ENCODE data around the gene CTIF. TPM values are rescaled to one million over a fixed set of nuclear protein-coding genes. Genes with fewer than 3 reads are reported as not detected.

The CTIF gene
- total RNA-seq, 1 donor from 2014 or later, result 60.0 TPM

- H3K9me3 ChIP-seq (replicated peaks), result no peaks in the 10 kb centered on the region
- no peak for DNase-seq
- H3K4me1 ChIP-seq, result peaks cover 36% of the 10 kb centered on the region
- H3K27ac ChIP-seq (replicated peaks), result no peak overlapping the region
- intact Hi-C loops (cut with micrococcal nuclease), result no loop called here
- no peaks in the 10 kb centered on the region for H3K27me3 ChIP-seq (ENCODE audit: low read depth)
- H3K36me3 ChIP-seq, result peaks cover 6% of the 10 kb centered on the region
- no peak overlapping the region for H3K4me3 ChIP-seq
- no peak for TF ChIP-seq CTCF (IDR thresholded peaks at IDR 0.05; ENCODE audit: borderline replicate concordance)
Observed at GRCh38 chr18:48815179-48815515, 276.3 kb downstream of the CTIF start.

GRCh38 chr18:48815581-48816324, 276.9 kb downstream of the CTIF start:
- no peak for TF ChIP-seq CTCF (IDR thresholded peaks at IDR 0.05; ENCODE audit: borderline replicate concordance)

GRCh38 chr18:48816554-48816953, 277.7 kb downstream of the CTIF start:
- intact Hi-C loops (cut with micrococcal nuclease), result no loop called here
- H3K27me3 ChIP-seq (ENCODE audit: low read depth), result no peaks in the 10 kb centered on the region
- H3K4me3 ChIP-seq, result no peak overlapping the region
- peaks cover 6% of the 10 kb centered on the region for H3K36me3 ChIP-seq
- H3K9me3 ChIP-seq (replicated peaks), result no peaks in the 10 kb centered on the region
- no peak for TF ChIP-seq CTCF (IDR thresholded peaks at IDR 0.05; ENCODE audit: borderline replicate concordance)
- no peak for DNase-seq
- peaks cover 41% of the 10 kb centered on the region for H3K4me1 ChIP-seq
- no peak overlapping the region for H3K27ac ChIP-seq (replicated peaks)

More at GRCh38 chr18:48815581-48816324, 276.9 kb downstream of the CTIF start:
- H3K27ac ChIP-seq (replicated peaks), result no peak overlapping the region
- H3K9me3 ChIP-seq (replicated peaks), result no peaks in the 10 kb centered on the region
- H3K4me1 ChIP-seq, result peaks cover 41% of the 10 kb centered on the region
- no peaks in the 10 kb centered on the region for H3K27me3 ChIP-seq (ENCODE audit: low read depth)
- no peak overlapping the region for H3K4me3 ChIP-seq
- peaks cover 6% of the 10 kb centered on the region for H3K36me3 ChIP-seq
- no peak for DNase-seq
- intact Hi-C loops (cut with micrococcal nuclease), result no loop called here

- TF ChIP-seq CTCF (IDR thresholded peaks at IDR 0.05; ENCODE audit: borderline replicate concordance), result no peak
- H3K36me3 ChIP-seq, result peaks cover 6% of the 10 kb centered on the region
- intact Hi-C loops (cut with micrococcal nuclease), result no loop called here
- no peaks in the 10 kb centered on the region for H3K27me3 ChIP-seq (ENCODE audit: low read depth)
- no peak for DNase-seq
- H3K9me3 ChIP-seq (replicated peaks), result no peaks in the 10 kb centered on the region
- no peak overlapping the region for H3K4me3 ChIP-seq
- H3K27ac ChIP-seq (replicated peaks), result no peak overlapping the region
- peaks cover 41% of the 10 kb centered on the region for H3K4me1 ChIP-seq
Observed at GRCh38 chr18:48817021-48817461, 278.2 kb downstream of the CTIF start.

- no peak for TF ChIP-seq CTCF (IDR thresholded peaks at IDR 0.05; ENCODE audit: borderline replicate concordance)
- intact Hi-C loops (cut with micrococcal nuclease), result no loop called here
- no peak overlapping the region for H3K4me3 ChIP-seq
- H3K27me3 ChIP-seq (ENCODE audit: low read depth), result no peaks in the 10 kb centered on the region
- H3K4me1 ChIP-seq, result peaks cover 35% of the 10 kb centered on the region
- DNase-seq, result peak; percentile 17
- peaks cover 9% of the 10 kb centered on the region for H3K9me3 ChIP-seq (replicated peaks)
- peaks cover 12% of the 10 kb centered on the region for H3K36me3 ChIP-seq
- peak overlapping the region; percentile 77 for H3K27ac ChIP-seq (replicated peaks)
Observed at GRCh38 chr18:48818329-48819254, 279.8 kb downstream of the CTIF start.

Data from left ventricle myocardium inferior (tissue), 1 donor.